CD14-positive monocyte (primary cell): Measurements from ENCODE around the gene TRRAP. TPM values are rescaled to one million over a fixed set of nuclear protein-coding genes. Genes with fewer than 3 reads are reported as not detected.

Source experiments
- DNase-seq, 3 donors: peaks; one replicate each; pipeline ENCODE4 v3.0.0-alpha.2; 2011 to 2022
- H2AFZ ChIP-seq: 2 replicates; pipeline ENCODE4 v1.6.0; 2012; ENCODE audit warnings: mild to moderate bottlenecking, low read depth, low read length, inconsistent platforms; ENCODE audit not compliant: insufficient read depth, poor library complexity, severe bottlenecking
- H3K27ac ChIP-seq, 2 donors: 1 replicate in 1 of 2; 2 replicates in 1 of 2; pipeline ENCODE4 v1.5.1; 2012 to 2013; ENCODE audit warnings: low read length in 2 of 2, control low read depth in 1 of 2, inconsistent platforms in 1 of 2, low read depth in 1 of 2, mild to moderate bottlenecking in 1 of 2
- H3K27me3 ChIP-seq, 2 donors: one replicate each; pipeline versions ENCODE4 v1.6.0 to v1.6.1; 2011 to 2013; ENCODE audit warnings: low read length in 2 of 2; ENCODE audit not compliant: control insufficient read depth in 2 of 2, insufficient read depth in 2 of 2
- H3K36me3 ChIP-seq, 2 donors: replicated peaks in 1 of 2; 1 replicate in 1 of 2; 2 replicates in 1 of 2; pipeline versions ENCODE4 v1.5.1 to v1.6.1; 2012 to 2013; ENCODE audit warnings: low read length in 2 of 2, control low read depth in 1 of 2, inconsistent platforms in 1 of 2, mild to moderate bottlenecking in 1 of 2; ENCODE audit not compliant: insufficient read depth in 2 of 2, control insufficient read depth in 1 of 2
- H3K4me1 ChIP-seq, 2 donors: 1 replicate in 1 of 2; 2 replicates in 1 of 2; pipeline versions ENCODE4 v1.5.1 to v1.6.1; 2012 to 2013; ENCODE audit warnings: low read length in 2 of 2, control low read depth in 1 of 2, inconsistent platforms in 1 of 2, mild to moderate bottlenecking in 1 of 2, moderate library complexity in 1 of 2; ENCODE audit not compliant: insufficient read depth in 2 of 2, control insufficient read depth in 1 of 2
- H3K4me2 ChIP-seq: replicated peaks from 2 replicates; pipeline ENCODE3; 2012; ENCODE audit warnings: low read length, moderate library complexity, mild to moderate bottlenecking; ENCODE audit not compliant: poor library complexity, severe bottlenecking; ENCODE audit errors: extremely low read depth
- H3K4me3 ChIP-seq, 3 experiments: fragments of 200-600 bp in 1 of 3; sonication (generic) in 1 of 3; replicated peaks in 1 of 3; 1 replicate in 2 of 3; 2 replicates in 1 of 3; pipeline ENCODE4 v1.5.1; 2011 to 2013; ENCODE audit warnings: low read length in 3 of 3, mild to moderate bottlenecking in 3 of 3, control low read depth in 2 of 3, low read depth in 2 of 3, inconsistent platforms in 1 of 3, moderate library complexity in 1 of 3
- H3K79me2 ChIP-seq: 2 replicates; pipeline ENCODE4 v1.6.0; 2012; ENCODE audit warnings: mild to moderate bottlenecking, control low read depth, inconsistent platforms, low read length, moderate library complexity; ENCODE audit not compliant: insufficient read depth
- H3K9ac ChIP-seq: 2 replicates; pipeline ENCODE4 v1.6.0; 2017; ENCODE audit warnings: low read length, mild to moderate bottlenecking; ENCODE audit not compliant: insufficient read depth, poor library complexity, severe bottlenecking
- H3K9me3 ChIP-seq, 2 donors: replicated peaks in 1 of 2; 1 replicate in 1 of 2; 2 replicates in 1 of 2; pipeline versions ENCODE4 v1.5.1 to v1.6.1; 2012 to 2013; ENCODE audit warnings: low read length in 2 of 2, control low read depth in 1 of 2; ENCODE audit not compliant: control insufficient read depth in 1 of 2, insufficient read depth in 1 of 2
- H4K20me1 ChIP-seq: 2 replicates; pipeline ENCODE4 v1.6.0; 2012; ENCODE audit warnings: mild to moderate bottlenecking, low read length, control low read depth, moderate library complexity; ENCODE audit not compliant: insufficient read depth
- H3K27ac Mint-ChIP-seq, 7 donors: one replicate each; pipeline ENCODE4 v1.8.0; 2020; ENCODE audit warnings: mild to moderate bottlenecking in 7 of 7, mixed read lengths in 7 of 7, moderate library complexity in 6 of 7, inconsistent platforms in 2 of 7
- H3K27me3 Mint-ChIP-seq, 3 donors: one replicate each; pipeline ENCODE4 v1.8.0; 2021 to 2022; ENCODE audit warnings: low read depth in 3 of 3, mild to moderate bottlenecking in 3 of 3, mixed read lengths in 3 of 3, moderate library complexity in 3 of 3, inconsistent platforms in 1 of 3
- H3K36me3 Mint-ChIP-seq, 2 donors: one replicate each; pipeline ENCODE4 v1.8.0; 2020; ENCODE audit warnings: mixed read lengths in 2 of 2, inconsistent platforms in 1 of 2, mild to moderate bottlenecking in 1 of 2
- H3K4me1 Mint-ChIP-seq: one replicate; pipeline ENCODE4 v1.8.0; 2020; ENCODE audit warnings: mild to moderate bottlenecking, mixed read lengths
- H3K4me3 Mint-ChIP-seq, 2 donors: one replicate each; pipeline ENCODE4 v1.8.0; 2020; ENCODE audit warnings: mild to moderate bottlenecking in 2 of 2, mixed read lengths in 2 of 2, moderate library complexity in 1 of 2
- H3K9me3 Mint-ChIP-seq, 7 donors: one replicate each; pipeline ENCODE4 v1.8.0; 2020 to 2022; ENCODE audit warnings: mixed read lengths in 7 of 7, mild to moderate bottlenecking in 6 of 7, moderate library complexity in 6 of 7, inconsistent platforms in 2 of 7
- whole genome bisulfite sequencing: methylation state at CpG from one replicate; pipeline ENCODE4 v1.1.5; 2013; ENCODE audit warnings: missing lambda C conversion rate; ENCODE audit not compliant: insufficient coverage; 5-methylcytosine and 5-hydroxymethylcytosine counted together
- intact Hi-C, 2 donors: fragments of 100-400 bp; cut with micrococcal nuclease; formaldehyde crosslinking; loops; one replicate each; pipeline versions ENCODE4 v1.15.0 to v1.15.1; 2023
- polyA plus RNA-seq, 3 donors: library from polyadenylated mRNA; depleted of rRNA in 1 of 3; unstranded in 2 of 3; stranded (reverse) in 1 of 3; fragments of 300-500 nt in 2 of 3; fragments of >200 nt in 1 of 3; fragmentation: Illumina TruSeq in 2 of 3; gene quantifications; 1 replicate in 2 of 3; 2 replicates in 1 of 3; pipeline ENCODE4 v1.2.3, GENCODE V29; 2012 to 2021
- TF ChIP-seq, protein P1 (sequence below): fragments of 200-600 bp; IDR thresholded peaks from one replicate; pipeline ENCODE4 v1.8.0; 2022; ENCODE audit warnings: antibody characterized with exemption, mild to moderate bottlenecking

TRRAP gene
- polyA plus RNA-seq, 3 donors: 0.67 to 12.2 (median 1.2) TPM

DNA sequence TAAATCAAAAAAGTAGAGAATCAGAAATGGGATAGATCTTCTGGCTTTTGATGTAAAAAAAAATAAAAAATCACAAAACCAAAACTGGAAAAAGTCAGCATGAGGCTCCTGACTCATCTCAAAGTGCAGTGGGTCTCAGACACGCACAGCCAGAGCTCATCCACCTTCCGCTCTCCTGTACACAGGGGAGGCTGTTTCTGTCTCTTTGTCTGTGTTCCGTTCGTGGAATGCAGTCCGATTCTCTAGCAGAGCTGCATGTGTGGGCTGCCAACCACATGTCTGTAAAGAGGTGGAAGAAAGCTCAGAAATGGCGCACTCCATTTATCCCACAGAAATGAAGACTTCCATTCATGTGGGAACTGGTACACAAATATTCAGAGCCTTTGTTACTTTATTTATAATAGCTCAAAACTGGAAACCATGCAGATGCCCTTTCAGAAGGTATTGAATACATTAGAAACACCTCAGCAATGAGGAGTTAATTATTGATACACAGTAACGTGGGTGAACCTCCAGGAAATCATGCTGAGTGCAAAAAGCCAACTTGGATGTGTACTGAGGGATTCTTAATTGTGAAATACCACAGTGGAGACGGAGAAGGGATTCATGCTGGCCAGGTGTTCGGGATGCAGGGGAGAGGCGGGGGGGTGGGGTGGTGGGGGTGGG, 123.3 kb downstream of the TRRAP start:
- H3K9ac ChIP-seq: no peak overlapping the region
- TF ChIP-seq, protein P1, sequence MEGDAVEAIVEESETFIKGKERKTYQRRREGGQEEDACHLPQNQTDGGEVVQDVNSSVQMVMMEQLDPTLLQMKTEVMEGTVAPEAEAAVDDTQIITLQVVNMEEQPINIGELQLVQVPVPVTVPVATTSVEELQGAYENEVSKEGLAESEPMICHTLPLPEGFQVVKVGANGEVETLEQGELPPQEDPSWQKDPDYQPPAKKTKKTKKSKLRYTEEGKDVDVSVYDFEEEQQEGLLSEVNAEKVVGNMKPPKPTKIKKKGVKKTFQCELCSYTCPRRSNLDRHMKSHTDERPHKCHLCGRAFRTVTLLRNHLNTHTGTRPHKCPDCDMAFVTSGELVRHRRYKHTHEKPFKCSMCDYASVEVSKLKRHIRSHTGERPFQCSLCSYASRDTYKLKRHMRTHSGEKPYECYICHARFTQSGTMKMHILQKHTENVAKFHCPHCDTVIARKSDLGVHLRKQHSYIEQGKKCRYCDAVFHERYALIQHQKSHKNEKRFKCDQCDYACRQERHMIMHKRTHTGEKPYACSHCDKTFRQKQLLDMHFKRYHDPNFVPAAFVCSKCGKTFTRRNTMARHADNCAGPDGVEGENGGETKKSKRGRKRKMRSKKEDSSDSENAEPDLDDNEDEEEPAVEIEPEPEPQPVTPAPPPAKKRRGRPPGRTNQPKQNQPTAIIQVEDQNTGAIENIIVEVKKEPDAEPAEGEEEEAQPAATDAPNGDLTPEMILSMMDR: no peak
- H3K79me2 ChIP-seq: no peaks in the 10 kb centered on the region
- WGBS: 100% methylated on average over 1 of the region's 10 CpGs
- peak overlapping the region in 1 of 7 donors; percentile 19 for H3K27ac Mint-ChIP-seq
- no peak overlapping the region for H3K4me3 ChIP-seq
- peaks cover 83 to 93% of the 10 kb centered on the region in 2 donors for H3K36me3 Mint-ChIP-seq
- no peak overlapping the region for H3K27ac ChIP-seq
- peaks cover 0 to 2% (median 0%) of the 10 kb centered on the region in 3 donors for H3K27me3 Mint-ChIP-seq
- no peak overlapping the region for H2AFZ ChIP-seq
- H3K4me1 Mint-ChIP-seq: peaks cover 5% of the 10 kb centered on the region
- H3K9me3 Mint-ChIP-seq: no peaks in the 10 kb centered on the region
- no peak overlapping the region for H3K4me3 Mint-ChIP-seq
- intact Hi-C loops: no loop called here
- H4K20me1 ChIP-seq: no peaks in the 10 kb centered on the region
- H3K9me3 ChIP-seq: no peaks in the 10 kb centered on the region
- no peak overlapping the region for H3K4me2 ChIP-seq
- H3K27me3 ChIP-seq: no peaks in the 10 kb centered on the region
- no peaks in the 10 kb centered on the region for H3K4me1 ChIP-seq
- peaks cover 82 to 99% of the 10 kb centered on the region in 2 donors for H3K36me3 ChIP-seq
- DNase-seq: no peak

DNA sequence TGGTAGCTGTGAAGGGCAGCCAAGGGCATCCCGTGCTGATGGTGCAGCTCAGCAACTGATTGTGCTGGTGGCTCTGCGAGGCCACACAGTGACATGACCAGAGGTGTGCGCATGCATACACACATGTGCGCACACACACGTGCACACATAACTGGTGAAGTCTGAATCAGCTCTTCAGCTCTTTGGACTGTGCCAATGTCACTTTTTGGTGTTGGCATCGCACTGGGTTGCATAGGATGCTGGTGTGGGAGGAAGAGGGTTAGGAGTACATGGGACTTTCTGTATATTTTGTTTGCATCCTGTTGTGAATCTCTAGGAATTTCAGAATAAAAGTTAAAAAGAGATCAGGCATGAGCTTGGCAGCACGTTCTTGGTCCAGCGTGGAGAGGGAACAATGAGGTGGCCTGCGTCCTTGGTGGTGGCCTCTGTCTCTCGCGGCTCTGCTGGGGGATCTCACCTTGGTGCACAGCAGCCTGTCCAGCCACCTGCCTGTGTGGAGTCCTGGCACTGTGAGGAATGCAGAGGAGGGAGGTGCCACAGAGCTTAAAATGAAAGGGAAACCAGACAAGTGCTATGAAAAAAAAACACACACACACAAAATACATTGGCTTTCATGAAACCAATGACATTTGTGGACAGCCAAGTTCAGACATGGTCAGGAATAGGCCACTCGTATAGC, 124.0 kb downstream of the TRRAP start:
- no peaks in the 10 kb centered on the region for H3K27me3 ChIP-seq
- TF ChIP-seq, protein P1: no peak
- no peaks in the 10 kb centered on the region for H3K9me3 ChIP-seq
- no peaks in the 10 kb centered on the region for H4K20me1 ChIP-seq
- intact Hi-C loops: no loop called here
- no peak overlapping the region for H3K4me2 ChIP-seq
- DNase-seq: no peak
- no peak overlapping the region for H3K27ac ChIP-seq
- Mint-ChIP-seq H3K4me3 (no peak overlapping the region), H3K36me3 (peaks cover 83 to 93% of the 10 kb centered on the region in 2 donors), H3K4me1 (peaks cover 5% of the 10 kb centered on the region), H3K27me3 (peaks cover 0 to 2% (median 0%) of the 10 kb centered on the region in 3 donors), H3K9me3 (no peaks in the 10 kb centered on the region), H3K27ac (peak overlapping the region in 1 of 7 donors; percentile 13)
- no peak overlapping the region for H2AFZ ChIP-seq
- H3K79me2 ChIP-seq: no peaks in the 10 kb centered on the region
- no peaks in the 10 kb centered on the region for H3K4me1 ChIP-seq
- WGBS: 99% methylated on average over 12 of the region's 12 CpGs
- H3K4me3 ChIP-seq: no peak overlapping the region
- H3K9ac ChIP-seq: no peak overlapping the region
- peaks cover 84 to 99% of the 10 kb centered on the region in 2 donors for H3K36me3 ChIP-seq
